K562 (cell line): ENCODE measurements around the gene MIF. TPM values are rescaled to one million over a fixed set of nuclear protein-coding genes. Genes with fewer than 3 reads are reported as not detected.

Experiments used
- CREB1 ChIP-seq, 2 experiments: sonication (generic) in 1 of 2; formaldehyde crosslinking in 1 of 2; IDR thresholded peaks; 2 replicates each; pipeline versions ENCODE4 v1.6.1 to v1.8.0; 2012 to 2022; ENCODE audit warnings: inconsistent platforms in 1 of 2, mild to moderate bottlenecking in 1 of 2, missing genetic modification reagents in 1 of 2, moderate library complexity in 1 of 2
- FOXA1 ChIP-seq: fragments of 450-650 bp; IDR thresholded peaks from 2 replicates; pipeline ENCODE4 v1.6.1; 2016; ENCODE audit warnings: mild to moderate bottlenecking, borderline replicate concordance
- FOXJ2 ChIP-seq: fragments of 200-800 bp; sonication (Bioruptor generic); IDR thresholded peaks from 2 replicates; pipeline ENCODE4 v1.6.1; 2016; ENCODE audit warnings: missing genetic modification characterization, missing compliant biosample characterization
- GATAD2A ChIP-seq: fragments of 450-650 bp; IDR thresholded peaks from 2 replicates; pipeline ENCODE4 v1.6.1; 2017
- HNRNPK ChIP-seq: fragments of 200-400 bp; formaldehyde crosslinking; IDR thresholded peaks from one replicate; pipeline ENCODE4 v1.6.1; 2018; ENCODE audit warnings: mild to moderate bottlenecking, low read depth, low read length; ENCODE audit not compliant: poor library complexity, severe bottlenecking
- IFI16 ChIP-seq: fragments of 250-450 bp; sonication (Bioruptor Pico); IDR thresholded peaks from 2 replicates; pipeline ENCODE4 v2.1.2; 2022; ENCODE audit warnings: mild to moderate bottlenecking, inconsistent platforms
- MTA1 ChIP-seq: fragments of 450-650 bp; IDR thresholded peaks from 2 replicates; pipeline ENCODE4 v1.6.1; 2017; ENCODE audit warnings: borderline replicate concordance
- MXI1 ChIP-seq: IDR thresholded peaks from 2 replicates; pipeline ENCODE4 v1.6.1; 2011; ENCODE audit warnings: low read depth, mild to moderate bottlenecking, improper control_type of control experiment, low read length
- PRPF4 ChIP-seq: fragments of 200-400 bp; formaldehyde crosslinking; IDR thresholded peaks from one replicate; pipeline ENCODE4 v1.6.1; 2017; ENCODE audit warnings: low read length, low read depth, mild to moderate bottlenecking; ENCODE audit not compliant: insufficient read depth, poor library complexity, severe bottlenecking
- RFX5 ChIP-seq: IDR thresholded peaks from 2 replicates; pipeline ENCODE4 v1.6.1; 2011; ENCODE audit warnings: low read depth, mild to moderate bottlenecking, improper control_type of control experiment, low read length
- SAFB ChIP-seq: fragments of 200-400 bp; formaldehyde crosslinking; IDR thresholded peaks from 2 replicates; pipeline ENCODE4 v1.6.1; 2017; ENCODE audit warnings: low read depth, low read length, borderline replicate concordance
- SMAD3 ChIP-seq: fragments of 450-650 bp; formaldehyde crosslinking; conservative IDR thresholded peaks from 2 replicates; pipeline ENCODE4 v1.4.0; 2020; ENCODE audit warnings: mild to moderate bottlenecking
- SPI1 ChIP-seq: IDR thresholded peaks from 2 replicates; pipeline ENCODE4 v1.6.1; 2011; ENCODE audit warnings: low read depth, low read length, control low read depth, borderline replicate concordance
- TRIM24 ChIP-seq, 2 experiments: fragments of 450-650 bp; IDR thresholded peaks; 2 replicates each; pipeline ENCODE4 v1.6.1; 2016
- ZNF24 ChIP-seq: fragments of 450-650 bp; IDR thresholded peaks from 2 replicates; pipeline ENCODE4 v1.6.1; 2016
- ZNF347 ChIP-seq: fragments of 450-650 bp; formaldehyde crosslinking; IDR thresholded peaks from 2 replicates; pipeline ENCODE4 v1.4.0; 2020; ENCODE audit warnings: low read depth, mild to moderate bottlenecking, moderate library complexity
- polyA plus RNA-seq, 8 experiments: library from polyadenylated mRNA; depleted of rRNA in 4 of 8; stranded (reverse) in 5 of 8; unstranded in 3 of 8; fragments of >200 nt; fragmentation: Nextera tagmentation in 2 of 8; fragmentation: Illumina TruSeq in 1 of 8; extraction: Ambion mirVana in 2 of 8; extraction: Trizol in 1 of 8; gene quantifications; 2 replicates each; pipeline versions ENCODE4 v1.2.1 to v1.2.3, GENCODE V29; 2011 to 2014; ENCODE audit warnings: inconsistent platforms in 1 of 8, missing spikeins in 1 of 8
- total RNA-seq, 7 experiments: library from RNA; depleted of rRNA in 6 of 7; stranded (reverse); fragments of >200 nt in 6 of 7; fragmentation: Illumina TruSeq in 2 of 7; extraction: Trizol in 2 of 7; gene quantifications; 2 replicates each; pipeline versions ENCODE4 v1.2.1 to v1.2.3, GENCODE V29; 2011 to 2021; ENCODE audit warnings: low replicate concordance in 1 of 7
- TF ChIP-seq, protein P1 (sequence below), 2 experiments: fragments of 200-800 bp in 1 of 2; sonication (Bioruptor generic) in 1 of 2; sonication (generic) in 1 of 2; formaldehyde crosslinking in 1 of 2; IDR thresholded peaks in 1 of 2; conservative IDR thresholded peaks in 1 of 2; 2 replicates each; pipeline versions ENCODE4 v1.5.0 to v1.6.1; 2016 to 2020; ENCODE audit warnings: missing compliant biosample characterization in 1 of 2, missing genetic modification characterization in 1 of 2, missing genetic modification reagents in 1 of 2
- TF ChIP-seq, protein P2 (sequence below): fragments of 450-650 bp; IDR thresholded peaks from 2 replicates; pipeline ENCODE4 v1.6.1; 2016; ENCODE audit warnings: mild to moderate bottlenecking
- TF ChIP-seq, protein P3 (sequence below): fragments of 250-450 bp; sonication (Bioruptor Pico); IDR thresholded peaks from 2 replicates; pipeline ENCODE4 v1.4.0; 2020

Gene MIF
- total and polyA plus RNA-seq, 9 of the 15 experiments (the other 6 are each of a cell fraction or from before 2014, with no cell fraction given): 7.4 to 666 (median 193) TPM

DNA sequence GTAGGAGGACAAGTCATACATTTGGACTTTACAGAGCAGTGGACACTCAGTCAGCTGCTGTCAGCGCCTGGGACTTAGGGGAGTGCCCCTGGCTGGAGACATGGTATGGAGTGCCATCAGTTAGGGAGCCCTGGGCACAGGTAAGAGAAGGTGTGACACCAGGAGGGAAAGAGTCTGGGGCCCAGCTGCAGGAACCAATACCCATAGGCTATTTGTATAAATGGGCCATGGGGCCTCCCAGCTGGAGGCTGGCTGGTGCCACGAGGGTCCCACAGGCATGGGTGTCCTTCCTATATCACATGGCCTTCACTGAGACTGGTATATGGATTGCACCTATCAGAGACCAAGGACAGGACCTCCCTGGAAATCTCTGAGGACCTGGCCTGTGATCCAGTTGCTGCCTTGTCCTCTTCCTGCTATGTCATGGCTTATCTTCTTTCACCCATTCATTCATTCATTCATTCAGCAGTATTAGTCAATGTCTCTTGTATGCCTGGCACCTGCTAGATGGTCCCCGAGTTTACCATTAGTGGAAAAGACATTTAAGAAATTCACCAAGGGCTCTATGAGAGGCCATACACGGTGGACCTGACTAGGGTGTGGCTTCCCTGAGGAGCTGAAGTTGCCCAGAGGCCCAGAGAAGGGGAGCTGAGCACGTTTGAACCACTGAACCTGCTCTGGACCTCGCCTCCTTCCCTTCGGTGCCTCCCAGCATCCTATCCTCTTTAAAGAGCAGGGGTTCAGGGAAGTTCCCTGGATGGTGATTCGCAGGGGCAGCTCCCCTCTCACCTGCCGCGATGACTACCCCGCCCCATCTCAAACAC lies 850 bp upstream of the MIF start (continued):
- TF ChIP-seq, protein P1, sequence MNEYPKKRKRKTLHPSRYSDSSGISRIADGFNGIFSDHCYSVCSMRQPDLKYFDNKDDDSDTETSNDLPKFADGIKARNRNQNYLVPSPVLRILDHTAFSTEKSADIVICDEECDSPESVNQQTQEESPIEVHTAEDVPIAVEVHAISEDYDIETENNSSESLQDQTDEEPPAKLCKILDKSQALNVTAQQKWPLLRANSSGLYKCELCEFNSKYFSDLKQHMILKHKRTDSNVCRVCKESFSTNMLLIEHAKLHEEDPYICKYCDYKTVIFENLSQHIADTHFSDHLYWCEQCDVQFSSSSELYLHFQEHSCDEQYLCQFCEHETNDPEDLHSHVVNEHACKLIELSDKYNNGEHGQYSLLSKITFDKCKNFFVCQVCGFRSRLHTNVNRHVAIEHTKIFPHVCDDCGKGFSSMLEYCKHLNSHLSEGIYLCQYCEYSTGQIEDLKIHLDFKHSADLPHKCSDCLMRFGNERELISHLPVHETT (CRISPR knock-in tag; conservative IDR thresholded peaks at IDR 0.05 in 1 of 2, IDR thresholded peaks at IDR 0.05 in 1 of 2): 0 out of 4 replicates have a peak, but pooled peaks of 1 of the 2 experiments have one; percentile 18
- TF ChIP-seq ZNF24 (peak; percentile 97), RFX5 (no peak), MXI1 (no peak), GATAD2A (no peak), FOXA1 (no peak), HNRNPK (no peak), SAFB (no peak), FOXJ2 (tag) (no peak), SPI1 (no peak), SMAD3 (CRISPR knock-in tag) (no peak), TRIM24 (IDR thresholded peaks at IDR 0.05) (no peak), PRPF4 (no peak), ZNF347 (no peak), IFI16 (CRISPR knock-in tag) (no peak), CREB1 (IDR thresholded peaks at IDR 0.05) (no peak), CREB1 (CRISPR knock-in tag; IDR thresholded peaks at IDR 0.05) (no peak), MTA1 (no peak)
- TF ChIP-seq, protein P2, sequence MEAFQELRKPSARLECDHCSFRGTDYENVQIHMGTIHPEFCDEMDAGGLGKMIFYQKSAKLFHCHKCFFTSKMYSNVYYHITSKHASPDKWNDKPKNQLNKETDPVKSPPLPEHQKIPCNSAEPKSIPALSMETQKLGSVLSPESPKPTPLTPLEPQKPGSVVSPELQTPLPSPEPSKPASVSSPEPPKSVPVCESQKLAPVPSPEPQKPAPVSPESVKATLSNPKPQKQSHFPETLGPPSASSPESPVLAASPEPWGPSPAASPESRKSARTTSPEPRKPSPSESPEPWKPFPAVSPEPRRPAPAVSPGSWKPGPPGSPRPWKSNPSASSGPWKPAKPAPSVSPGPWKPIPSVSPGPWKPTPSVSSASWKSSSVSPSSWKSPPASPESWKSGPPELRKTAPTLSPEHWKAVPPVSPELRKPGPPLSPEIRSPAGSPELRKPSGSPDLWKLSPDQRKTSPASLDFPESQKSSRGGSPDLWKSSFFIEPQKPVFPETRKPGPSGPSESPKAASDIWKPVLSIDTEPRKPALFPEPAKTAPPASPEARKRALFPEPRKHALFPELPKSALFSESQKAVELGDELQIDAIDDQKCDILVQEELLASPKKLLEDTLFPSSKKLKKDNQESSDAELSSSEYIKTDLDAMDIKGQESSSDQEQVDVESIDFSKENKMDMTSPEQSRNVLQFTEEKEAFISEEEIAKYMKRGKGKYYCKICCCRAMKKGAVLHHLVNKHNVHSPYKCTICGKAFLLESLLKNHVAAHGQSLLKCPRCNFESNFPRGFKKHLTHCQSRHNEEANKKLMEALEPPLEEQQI: no peak
- TF ChIP-seq, protein P3, sequence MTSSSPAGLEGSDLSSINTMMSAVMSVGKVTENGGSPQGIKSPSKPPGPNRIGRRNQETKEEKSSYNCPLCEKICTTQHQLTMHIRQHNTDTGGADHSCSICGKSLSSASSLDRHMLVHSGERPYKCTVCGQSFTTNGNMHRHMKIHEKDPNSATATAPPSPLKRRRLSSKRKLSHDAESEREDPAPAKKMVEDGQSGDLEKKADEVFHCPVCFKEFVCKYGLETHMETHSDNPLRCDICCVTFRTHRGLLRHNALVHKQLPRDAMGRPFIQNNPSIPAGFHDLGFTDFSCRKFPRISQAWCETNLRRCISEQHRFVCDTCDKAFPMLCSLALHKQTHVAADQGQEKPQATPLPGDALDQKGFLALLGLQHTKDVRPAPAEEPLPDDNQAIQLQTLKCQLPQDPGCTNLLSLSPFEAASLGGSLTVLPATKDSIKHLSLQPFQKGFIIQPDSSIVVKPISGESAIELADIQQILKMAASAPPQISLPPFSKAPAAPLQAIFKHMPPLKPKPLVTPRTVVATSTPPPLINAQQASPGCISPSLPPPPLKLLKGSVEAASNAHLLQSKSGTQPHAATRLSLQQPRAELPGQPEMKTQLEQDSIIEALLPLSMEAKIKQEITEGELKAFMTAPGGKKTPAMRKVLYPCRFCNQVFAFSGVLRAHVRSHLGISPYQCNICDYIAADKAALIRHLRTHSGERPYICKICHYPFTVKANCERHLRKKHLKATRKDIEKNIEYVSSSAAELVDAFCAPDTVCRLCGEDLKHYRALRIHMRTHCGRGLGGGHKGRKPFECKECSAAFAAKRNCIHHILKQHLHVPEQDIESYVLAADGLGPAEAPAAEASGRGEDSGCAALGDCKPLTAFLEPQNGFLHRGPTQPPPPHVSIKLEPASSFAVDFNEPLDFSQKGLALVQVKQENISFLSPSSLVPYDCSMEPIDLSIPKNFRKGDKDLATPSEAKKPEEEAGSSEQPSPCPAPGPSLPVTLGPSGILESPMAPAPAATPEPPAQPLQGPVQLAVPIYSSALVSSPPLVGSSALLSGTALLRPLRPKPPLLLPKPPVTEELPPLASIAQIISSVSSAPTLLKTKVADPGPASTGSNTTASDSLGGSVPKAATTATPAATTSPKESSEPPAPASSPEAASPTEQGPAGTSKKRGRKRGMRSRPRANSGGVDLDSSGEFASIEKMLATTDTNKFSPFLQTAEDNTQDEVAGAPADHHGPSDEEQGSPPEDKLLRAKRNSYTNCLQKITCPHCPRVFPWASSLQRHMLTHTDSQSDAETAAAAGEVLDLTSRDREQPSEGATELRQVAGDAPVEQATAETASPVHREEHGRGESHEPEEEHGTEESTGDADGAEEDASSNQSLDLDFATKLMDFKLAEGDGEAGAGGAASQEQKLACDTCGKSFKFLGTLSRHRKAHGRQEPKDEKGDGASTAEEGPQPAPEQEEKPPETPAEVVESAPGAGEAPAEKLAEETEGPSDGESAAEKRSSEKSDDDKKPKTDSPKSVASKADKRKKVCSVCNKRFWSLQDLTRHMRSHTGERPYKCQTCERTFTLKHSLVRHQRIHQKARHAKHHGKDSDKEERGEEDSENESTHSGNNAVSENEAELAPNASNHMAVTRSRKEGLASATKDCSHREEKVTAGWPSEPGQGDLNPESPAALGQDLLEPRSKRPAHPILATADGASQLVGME (CRISPR knock-in tag): no peak
